ENCODE data around the gene RGS7.

Gene RGS7

GRCh38 chr1:241034203-241034936 lies 322.6 kb downstream of the RGS7 start:
- no peak overlapping the region for H3K4me3 ChIP-seq (ENCODE audit: low read depth, low read length)
- no peak for TF ChIP-seq POLR2A (IDR thresholded peaks at IDR 0.05; ENCODE audit: extremely low read depth, insufficient read length)
- no peak for DNase-seq (ENCODE audit: low read depth)

- H3K4me3 ChIP-seq (ENCODE audit: low read depth, low read length) = no peak overlapping the region
- TF ChIP-seq CTCF (IDR thresholded peaks at IDR 0.05; ENCODE audit: low read depth, low read length) (no peak), MYC (IDR thresholded peaks at IDR 0.05; ENCODE audit: low read depth, low read length) (no peak), POLR2A (IDR thresholded peaks at IDR 0.05; ENCODE audit: extremely low read depth, insufficient read length) (no peak), MAX (IDR thresholded peaks at IDR 0.05; ENCODE audit: low read depth, low read length) (no peak)
- DNase-seq (ENCODE audit: low read depth) = no peak
Measured at GRCh38 chr1:241024834-241025233, 332.2 kb downstream of the RGS7 start.

GRCh38 chr1:241022366-241022765 lies 334.6 kb downstream of the RGS7 start:
- DNase-seq (ENCODE audit: low read depth) = no peak
- no peak for TF ChIP-seq MAX (IDR thresholded peaks at IDR 0.05; ENCODE audit: low read depth, low read length)
- TF ChIP-seq MYC (IDR thresholded peaks at IDR 0.05; ENCODE audit: low read depth, low read length) = no peak
- TF ChIP-seq CTCF (IDR thresholded peaks at IDR 0.05; ENCODE audit: low read depth, low read length) = no peak
- no peak for TF ChIP-seq POLR2A (IDR thresholded peaks at IDR 0.05; ENCODE audit: extremely low read depth, insufficient read length)
- no peak overlapping the region for H3K4me3 ChIP-seq (ENCODE audit: low read depth, low read length)

GRCh38 chr1:241020851-241021697 lies 335.9 kb downstream of the RGS7 start:
- no peak overlapping the region for H3K4me3 ChIP-seq (ENCODE audit: low read depth, low read length)
- TF ChIP-seq CTCF (IDR thresholded peaks at IDR 0.05; ENCODE audit: low read depth, low read length) = no peak
- no peak for TF ChIP-seq MAX (IDR thresholded peaks at IDR 0.05; ENCODE audit: low read depth, low read length)
- no peak for TF ChIP-seq POLR2A (IDR thresholded peaks at IDR 0.05; ENCODE audit: extremely low read depth, insufficient read length)
- TF ChIP-seq MYC (IDR thresholded peaks at IDR 0.05; ENCODE audit: low read depth, low read length) = no peak
- DNase-seq (ENCODE audit: low read depth) = no peak

- no peak overlapping the region for H3K4me3 ChIP-seq (ENCODE audit: low read depth, low read length)
- DNase-seq (ENCODE audit: low read depth) = no peak
- no peak for TF ChIP-seq POLR2A (IDR thresholded peaks at IDR 0.05; ENCODE audit: extremely low read depth, insufficient read length)
- no peak for TF ChIP-seq MAX (IDR thresholded peaks at IDR 0.05; ENCODE audit: low read depth, low read length)
- TF ChIP-seq CTCF (IDR thresholded peaks at IDR 0.05; ENCODE audit: low read depth, low read length) = no peak
- no peak for TF ChIP-seq MYC (IDR thresholded peaks at IDR 0.05; ENCODE audit: low read depth, low read length)
Measured at GRCh38 chr1:241012708-241013340, 344.2 kb downstream of the RGS7 start.

- no peak overlapping the region for H3K4me3 ChIP-seq (ENCODE audit: low read depth, low read length)
- no peak for TF ChIP-seq POLR2A (IDR thresholded peaks at IDR 0.05; ENCODE audit: extremely low read depth, insufficient read length)
- no peak for TF ChIP-seq MYC (IDR thresholded peaks at IDR 0.05; ENCODE audit: low read depth, low read length)
- TF ChIP-seq MAX (IDR thresholded peaks at IDR 0.05; ENCODE audit: low read depth, low read length) = no peak
- no peak for TF ChIP-seq CTCF (IDR thresholded peaks at IDR 0.05; ENCODE audit: low read depth, low read length)
- no peak for DNase-seq (ENCODE audit: low read depth)
Measured at GRCh38 chr1:241007668-241008067, 349.3 kb downstream of the RGS7 start.
